ENCODE data around the gene SNPH.
A peak's percentile ranks its signal among the peaks of the same experiment; 100 is the strongest.

SNPH gene

DNA sequence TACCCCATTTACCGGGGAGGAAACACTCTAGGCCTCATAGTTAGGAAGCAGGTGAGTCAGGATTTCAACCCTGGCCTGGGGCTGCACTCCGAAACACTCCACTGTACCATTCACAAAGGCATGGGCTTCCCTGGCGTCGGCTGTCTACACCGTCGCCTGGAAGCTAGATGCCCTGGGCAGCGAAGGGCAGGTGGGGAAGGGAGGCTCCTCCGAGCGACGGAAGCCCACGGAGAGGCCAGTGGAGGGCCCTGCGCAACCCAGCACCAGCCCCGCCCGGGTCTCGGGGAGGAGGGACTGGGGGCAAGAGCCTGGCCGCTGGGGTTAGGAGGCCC, 46.8 kb downstream of the SNPH start:
- TF ChIP-seq ZNF704 (tag by site-specific recombination; IDR thresholded peaks at IDR 0.05) (no peak), GLI4 (tag by site-specific recombination; IDR thresholded peaks at IDR 0.05) (no peak), ZNF423 (tag by site-specific recombination; IDR thresholded peaks at IDR 0.05) (no peak)
- TF ChIP-seq, protein P1, sequence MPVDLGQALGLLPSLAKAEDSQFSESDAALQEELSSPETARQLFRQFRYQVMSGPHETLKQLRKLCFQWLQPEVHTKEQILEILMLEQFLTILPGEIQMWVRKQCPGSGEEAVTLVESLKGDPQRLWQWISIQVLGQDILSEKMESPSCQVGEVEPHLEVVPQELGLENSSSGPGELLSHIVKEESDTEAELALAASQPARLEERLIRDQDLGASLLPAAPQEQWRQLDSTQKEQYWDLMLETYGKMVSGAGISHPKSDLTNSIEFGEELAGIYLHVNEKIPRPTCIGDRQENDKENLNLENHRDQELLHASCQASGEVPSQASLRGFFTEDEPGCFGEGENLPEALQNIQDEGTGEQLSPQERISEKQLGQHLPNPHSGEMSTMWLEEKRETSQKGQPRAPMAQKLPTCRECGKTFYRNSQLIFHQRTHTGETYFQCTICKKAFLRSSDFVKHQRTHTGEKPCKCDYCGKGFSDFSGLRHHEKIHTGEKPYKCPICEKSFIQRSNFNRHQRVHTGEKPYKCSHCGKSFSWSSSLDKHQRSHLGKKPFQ (tag by site-specific recombination; IDR thresholded peaks at IDR 0.05), result no peak
- H3K36me3 ChIP-seq (ENCODE audit: control insufficient read depth in 2 of 2, insufficient read depth in 1 of 2, low read length in 2 of 2), result no peaks in the 10 kb centered on the region
- no peaks in the 10 kb centered on the region for H3K9me3 ChIP-seq (ENCODE audit: control insufficient read depth, insufficient read depth, low read depth, low read length)
- CTCF ChIA-PET, result interaction anchor here (0.6 to 4.3 kb wide), 24 partner anchors 9 to 551 kb away, joined by 3 to 56 read pairs (median 4); partner anchors contain the start of gene NSFL1C
- 0 out of 2 replicates have a peak, but pooled peaks cover 2% of the 10 kb centered on the region for H3K4me1 ChIP-seq (ENCODE audit: control insufficient read depth, insufficient read depth, low read length)
- POLR2A ChIA-PET, result interaction anchor here (0.6 to 1.0 kb wide), 4 partner anchors 17 to 154 kb away, joined by 3 read pairs; no protein-coding TSS in a partner anchor
- no peak overlapping the region for H3K4me3 ChIP-seq (ENCODE audit: low read depth, low read length)
- no peak overlapping the region for H3K27ac ChIP-seq (ENCODE audit: extremely low read depth, low read depth, low read length)

DNA sequence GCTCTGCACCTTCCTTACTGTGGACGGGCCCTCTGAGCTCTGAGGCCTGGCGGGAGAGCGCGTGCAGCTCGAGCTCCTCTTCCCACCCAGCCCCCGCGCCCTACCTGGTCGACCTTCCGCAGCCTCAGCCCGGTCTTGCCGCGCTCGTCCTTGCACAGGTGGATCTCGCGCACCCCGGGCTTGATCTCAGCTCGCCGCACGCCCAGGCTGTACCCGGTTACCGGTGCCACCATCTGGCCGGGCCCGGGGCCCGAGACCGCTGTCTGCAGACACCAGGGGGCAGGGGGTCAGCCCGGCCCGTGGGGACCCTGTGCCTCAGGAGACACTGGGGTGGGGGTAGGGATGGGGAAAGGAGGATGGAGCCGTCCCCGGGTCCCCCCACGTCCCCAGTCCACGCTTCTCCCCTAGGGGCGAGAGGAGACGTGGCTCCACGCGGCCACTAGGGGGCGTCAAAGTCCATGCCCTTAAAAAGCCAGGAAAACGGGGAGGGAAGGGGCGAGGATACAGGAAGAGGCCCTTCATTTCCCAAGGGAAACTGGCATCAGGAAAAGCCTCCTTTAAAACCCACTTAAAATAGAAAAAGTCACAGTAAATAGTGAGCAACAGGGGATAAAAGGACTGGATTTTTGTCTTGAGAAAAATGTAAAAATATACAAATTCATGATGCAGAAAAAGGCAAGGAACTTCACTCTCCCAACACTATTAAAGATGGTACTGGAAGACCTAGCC, 47.3 kb downstream of the SNPH start:
- Histone ChIP-seq H3K4me1 (ENCODE audit: control insufficient read depth, insufficient read depth, low read length) (0 out of 2 replicates have a peak, but pooled peaks cover 2% of the 10 kb centered on the region), H3K27ac (ENCODE audit: extremely low read depth, low read depth, low read length) (no peak overlapping the region; the same call in 1 of the 2 replicates), H3K36me3 (ENCODE audit: control insufficient read depth in 2 of 2, insufficient read depth in 1 of 2, low read length in 2 of 2) (no peaks in the 10 kb centered on the region), H3K4me3 (ENCODE audit: low read depth, low read length) (peak overlapping the region; percentile 16; the same call in 1 of the 2 replicates), H3K9me3 (ENCODE audit: control insufficient read depth, insufficient read depth, low read depth, low read length) (no peaks in the 10 kb centered on the region)
- POLR2A ChIA-PET, result interaction anchor here (0.6 to 1.0 kb wide), 4 partner anchors 16 to 154 kb away, joined by 3 read pairs; no protein-coding TSS in a partner anchor
- CTCF ChIA-PET, result interaction anchor here (0.6 to 4.3 kb wide), 21 partner anchors 9 to 550 kb away, joined by 3 to 56 read pairs (median 4); partner anchors contain the start of gene NSFL1C
- TF ChIP-seq KLF7 (tag by site-specific recombination; IDR thresholded peaks at IDR 0.05; ENCODE audit: borderline replicate concordance), result no peak
- TF ChIP-seq, protein P2, sequence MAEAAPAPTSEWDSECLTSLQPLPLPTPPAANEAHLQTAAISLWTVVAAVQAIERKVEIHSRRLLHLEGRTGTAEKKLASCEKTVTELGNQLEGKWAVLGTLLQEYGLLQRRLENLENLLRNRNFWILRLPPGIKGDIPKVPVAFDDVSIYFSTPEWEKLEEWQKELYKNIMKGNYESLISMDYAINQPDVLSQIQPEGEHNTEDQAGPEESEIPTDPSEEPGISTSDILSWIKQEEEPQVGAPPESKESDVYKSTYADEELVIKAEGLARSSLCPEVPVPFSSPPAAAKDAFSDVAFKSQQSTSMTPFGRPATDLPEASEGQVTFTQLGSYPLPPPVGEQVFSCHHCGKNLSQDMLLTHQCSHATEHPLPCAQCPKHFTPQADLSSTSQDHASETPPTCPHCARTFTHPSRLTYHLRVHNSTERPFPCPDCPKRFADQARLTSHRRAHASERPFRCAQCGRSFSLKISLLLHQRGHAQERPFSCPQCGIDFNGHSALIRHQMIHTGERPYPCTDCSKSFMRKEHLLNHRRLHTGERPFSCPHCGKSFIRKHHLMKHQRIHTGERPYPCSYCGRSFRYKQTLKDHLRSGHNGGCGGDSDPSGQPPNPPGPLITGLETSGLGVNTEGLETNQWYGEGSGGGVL (tag by site-specific recombination; IDR thresholded peaks at IDR 0.05), result no peak
- TF ChIP-seq, protein P3, sequence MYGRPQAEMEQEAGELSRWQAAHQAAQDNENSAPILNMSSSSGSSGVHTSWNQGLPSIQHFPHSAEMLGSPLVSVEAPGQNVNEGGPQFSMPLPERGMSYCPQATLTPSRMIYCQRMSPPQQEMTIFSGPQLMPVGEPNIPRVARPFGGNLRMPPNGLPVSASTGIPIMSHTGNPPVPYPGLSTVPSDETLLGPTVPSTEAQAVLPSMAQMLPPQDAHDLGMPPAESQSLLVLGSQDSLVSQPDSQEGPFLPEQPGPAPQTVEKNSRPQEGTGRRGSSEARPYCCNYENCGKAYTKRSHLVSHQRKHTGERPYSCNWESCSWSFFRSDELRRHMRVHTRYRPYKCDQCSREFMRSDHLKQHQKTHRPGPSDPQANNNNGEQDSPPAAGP (tag by site-specific recombination; IDR thresholded peaks at IDR 0.05), result no peak
- TF ChIP-seq, protein P4, sequence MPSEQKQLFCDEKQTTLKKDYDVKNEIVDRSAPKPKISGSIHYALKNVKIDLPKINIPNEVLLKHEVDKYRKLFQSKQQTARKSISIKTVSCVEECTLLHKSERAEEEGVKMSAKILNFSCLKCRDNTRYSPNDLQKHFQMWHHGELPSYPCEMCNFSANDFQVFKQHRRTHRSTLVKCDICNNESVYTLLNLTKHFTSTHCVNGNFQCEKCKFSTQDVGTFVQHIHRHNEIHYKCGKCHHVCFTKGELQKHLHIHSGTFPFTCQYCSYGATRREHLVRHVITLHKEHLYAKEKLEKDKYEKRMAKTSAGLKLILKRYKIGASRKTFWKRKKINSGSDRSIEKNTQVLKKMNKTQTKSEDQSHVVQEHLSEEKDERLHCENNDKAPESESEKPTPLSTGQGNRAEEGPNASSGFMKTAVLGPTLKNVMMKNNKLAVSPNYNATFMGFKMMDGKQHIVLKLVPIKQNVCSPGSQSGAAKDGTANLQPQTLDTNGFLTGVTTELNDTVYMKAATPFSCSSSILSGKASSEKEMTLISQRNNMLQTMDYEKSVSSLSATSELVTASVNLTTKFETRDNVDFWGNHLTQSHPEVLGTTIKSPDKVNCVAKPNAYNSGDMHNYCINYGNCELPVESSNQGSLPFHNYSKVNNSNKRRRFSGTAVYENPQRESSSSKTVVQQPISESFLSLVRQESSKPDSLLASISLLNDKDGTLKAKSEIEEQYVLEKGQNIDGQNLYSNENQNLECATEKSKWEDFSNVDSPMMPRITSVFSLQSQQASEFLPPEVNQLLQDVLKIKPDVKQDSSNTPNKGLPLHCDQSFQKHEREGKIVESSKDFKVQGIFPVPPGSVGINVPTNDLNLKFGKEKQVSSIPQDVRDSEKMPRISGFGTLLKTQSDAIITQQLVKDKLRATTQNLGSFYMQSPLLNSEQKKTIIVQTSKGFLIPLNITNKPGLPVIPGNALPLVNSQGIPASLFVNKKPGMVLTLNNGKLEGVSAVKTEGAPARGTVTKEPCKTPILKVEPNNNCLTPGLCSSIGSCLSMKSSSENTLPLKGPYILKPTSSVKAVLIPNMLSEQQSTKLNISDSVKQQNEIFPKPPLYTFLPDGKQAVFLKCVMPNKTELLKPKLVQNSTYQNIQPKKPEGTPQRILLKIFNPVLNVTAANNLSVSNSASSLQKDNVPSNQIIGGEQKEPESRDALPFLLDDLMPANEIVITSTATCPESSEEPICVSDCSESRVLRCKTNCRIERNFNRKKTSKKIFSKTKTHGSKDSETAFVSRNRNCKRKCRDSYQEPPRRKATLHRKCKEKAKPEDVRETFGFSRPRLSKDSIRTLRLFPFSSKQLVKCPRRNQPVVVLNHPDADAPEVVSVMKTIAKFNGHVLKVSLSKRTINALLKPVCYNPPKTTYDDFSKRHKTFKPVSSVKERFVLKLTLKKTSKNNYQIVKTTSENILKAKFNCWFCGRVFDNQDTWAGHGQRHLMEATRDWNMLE (tag by site-specific recombination; conservative IDR thresholded peaks at IDR 0.05; ENCODE audit: low read depth), result peak; percentile 41; the same call in 1 of the 2 replicates
- no peak for TF ChIP-seq OVOL3 (tag by site-specific recombination; IDR thresholded peaks at IDR 0.05)
- TF ChIP-seq ZNF654 (tag by site-specific recombination; IDR thresholded peaks at IDR 0.05; ENCODE audit: low read depth), result peak; percentile 84
- TF ChIP-seq ZNF292 (tag by site-specific recombination; IDR thresholded peaks at IDR 0.05; ENCODE audit: borderline replicate concordance, low read depth), result no peak
- no peak for TF ChIP-seq ZNF777 (tag by site-specific recombination; IDR thresholded peaks at IDR 0.05; ENCODE audit: borderline replicate concordance)
- no peak for TF ChIP-seq ZNF776 (tag by site-specific recombination; IDR thresholded peaks at IDR 0.05; ENCODE audit: borderline replicate concordance)
- TF ChIP-seq ZXDB (tag by site-specific recombination; IDR thresholded peaks at IDR 0.05), result no peak
- no peak for TF ChIP-seq ZNF843 (tag by site-specific recombination; IDR thresholded peaks at IDR 0.05)
- no peak for TF ChIP-seq MZF1 (tag by site-specific recombination; IDR thresholded peaks at IDR 0.05; ENCODE audit: borderline replicate concordance)
- TF ChIP-seq ZNF513 (tag by site-specific recombination; IDR thresholded peaks at IDR 0.05), result no peak
- TF ChIP-seq ZNF391 (tag by site-specific recombination; IDR thresholded peaks at IDR 0.05; ENCODE audit: borderline replicate concordance, low read depth), result no peak
- TF ChIP-seq ZBTB48 (tag by site-specific recombination; IDR thresholded peaks at IDR 0.05), result no peak
- TF ChIP-seq ZNF350 (tag by site-specific recombination; IDR thresholded peaks at IDR 0.05), result no peak
